GM12878 (cell line): ENCODE measurements around the gene GIMAP4. TPM values are rescaled to one million over a fixed set of nuclear protein-coding genes. Genes with fewer than 3 reads are reported as not detected.

Experiments used
- ATAC-seq: fragments of 200-7000 bp; cut with Tn5 transposase; 3 replicates; pipeline ENCODE4 v1.9.1; 2020; ENCODE audit warnings: mild to moderate bottlenecking, moderate library complexity
- BruUV-seq: library from RNA; stranded (reverse); fragments of 400-500 nt; replicated peaks from 2 replicates; lab custom pipeline; 2021; lab: Mats Ljungman, UMichigan
- CTCF ChIA-PET: fragments of 300-600 bp; sonication (Branson Sonifier 250); formaldehyde crosslinking; extraction: SDS; loops from one replicate; lab custom pipeline; 2021; ENCODE audit warnings: inconsistent platforms; lab: Yijun Ruan, JAX
- POLR2A ChIA-PET: fragments of 350-600 bp; formaldehyde crosslinking; extraction: SDS; loops from one replicate; lab custom pipeline; 2021; ENCODE audit warnings: inconsistent platforms; lab: Charles Lee
- RAD21 ChIA-PET: fragments of 300-600 bp; sonication (Branson Sonifier 250); formaldehyde crosslinking; loops from one replicate; lab custom pipeline; 2023; ENCODE audit warnings: antibody characterized with exemption; ENCODE audit not compliant: unreplicated experiment; lab: Charles Lee
- SMC1A ChIA-PET: fragments of 300-600 bp; sonication (Branson Sonifier 250); formaldehyde crosslinking; loops from one replicate; lab custom pipeline; 2023; ENCODE audit not compliant: unreplicated experiment, uncharacterized antibody; lab: Charles Lee
- DNase-seq: peaks from one replicate; pipeline ENCODE4 v3.0.0-alpha.2; 2011; ENCODE audit warnings: low read depth, low spot score
- FAIRE-seq: peaks from 3 replicates; lab custom pipeline; 2011; peaks lifted over from hg19 to GRCh38; lab: Jason Lieb, UNC
- H2AFZ ChIP-seq: 2 replicates; pipeline ENCODE4 v1.6.0; 2011; ENCODE audit warnings: low read depth, low read length, control low read depth; ENCODE audit not compliant: control insufficient read depth
- H3K27ac ChIP-seq: 2 replicates; pipeline ENCODE4 v1.5.1; 2011; ENCODE audit warnings: control low read depth; ENCODE audit not compliant: control insufficient read depth, insufficient read depth
- H3K27me3 ChIP-seq, 2 experiments: replicated peaks in 1 of 2; 2 replicates each; pipeline versions ENCODE4 v1.6.0 to v1.6.1; 2011; ENCODE audit warnings: low read length in 1 of 2; ENCODE audit not compliant: control insufficient read depth in 2 of 2, insufficient read depth in 2 of 2
- H3K36me3 ChIP-seq, 2 experiments: 2 replicates each; pipeline ENCODE4 v1.5.1; 2011; ENCODE audit warnings: low read length in 1 of 2; ENCODE audit not compliant: control insufficient read depth in 2 of 2, insufficient read depth in 2 of 2
- H3K4me1 ChIP-seq: 2 replicates; pipeline ENCODE4 v1.6.1; 2011; ENCODE audit warnings: mild to moderate bottlenecking, low read length, moderate library complexity, mixed read lengths; ENCODE audit not compliant: control insufficient read depth, insufficient read depth
- H3K4me2 ChIP-seq: 2 replicates; pipeline ENCODE4 v1.6.0; 2011; ENCODE audit warnings: control low read depth; ENCODE audit not compliant: control insufficient read depth, insufficient read depth
- H3K4me3 ChIP-seq: fragments of 200-600 bp; sonication (generic); 2 replicates; pipeline ENCODE4 v1.5.1; 2016
- H3K79me2 ChIP-seq: 2 replicates; pipeline ENCODE4 v1.6.0; 2011; ENCODE audit warnings: low read length; ENCODE audit not compliant: control insufficient read depth, insufficient read depth
- H3K9ac ChIP-seq: 2 replicates; pipeline ENCODE4 v1.8.0; 2011; ENCODE audit warnings: low read length, control low read depth, mixed read lengths; ENCODE audit not compliant: control insufficient read depth, insufficient read depth
- H3K9me3 ChIP-seq: replicated peaks from 3 replicates; pipeline ENCODE4 v1.5.1; 2011; ENCODE audit warnings: mild to moderate bottlenecking, low read length; ENCODE audit not compliant: control insufficient read depth, insufficient read depth
- H4K20me1 ChIP-seq: 2 replicates; pipeline ENCODE4 v1.6.0; 2011; ENCODE audit not compliant: control insufficient read depth, insufficient read depth
- CEBPB ChIP-seq, 2 experiments: fragments of 150-350 bp in 1 of 2; IDR thresholded peaks; 2 replicates each; pipeline ENCODE4 v1.6.1; 2012 to 2014; ENCODE audit warnings: low read depth in 2 of 2, low read length in 2 of 2, borderline replicate concordance in 1 of 2, inconsistent platforms in 1 of 2
- EZH2 ChIP-seq: IDR thresholded peaks from 2 replicates; pipeline ENCODE4 v1.6.1; 2012; ENCODE audit warnings: low read depth, mild to moderate bottlenecking, control low read depth, inconsistent platforms, low read length, borderline replicate concordance; ENCODE audit not compliant: control insufficient read depth
- FOS ChIP-seq: IDR thresholded peaks from 3 replicates; pipeline ENCODE4 v1.6.1; 2011; ENCODE audit warnings: borderline replicate concordance; ENCODE audit not compliant: insufficient read length; ENCODE audit errors: extremely low read depth
- PAX8 ChIP-seq: fragments of 450-650 bp; IDR thresholded peaks from 2 replicates; pipeline ENCODE4 v1.6.1; 2017; ENCODE audit warnings: mild to moderate bottlenecking, moderate library complexity
- SREBF1 ChIP-seq: IDR thresholded peaks from 2 replicates; pipeline ENCODE4 v1.6.1; 2012; ENCODE audit warnings: mild to moderate bottlenecking, low read length
- YY1 ChIP-seq: IDR thresholded peaks from 2 replicates; pipeline ENCODE4 v1.6.1; 2011; ENCODE audit warnings: low read depth, mild to moderate bottlenecking, low read length
- WGBS: methylation state at CpG from one replicate; pipeline ENCODE4 v1.1.6; 2016; ENCODE audit warnings: low lambda C conversion rate; ENCODE audit not compliant: insufficient replicate concordance, insufficient coverage; ENCODE audit errors: missing lambda C conversion rate; 5-methylcytosine and 5-hydroxymethylcytosine counted together
- in situ Hi-C: fragments of 300-500 bp; cut with MboI; formaldehyde crosslinking; loops from 9 replicates; pipeline ENCODE4 v1.14.3; 2018; ENCODE audit warnings: mixed read lengths
- intact Hi-C: fragments of 100-400 bp; cut with micrococcal nuclease; formaldehyde crosslinking; loops from one replicate; pipeline ENCODE4 v1.14.2; 2022; ENCODE audit not compliant: unreplicated experiment
- polyA plus RNA-seq, 11 experiments: library from polyadenylated mRNA; depleted of rRNA in 4 of 11; unstranded in 6 of 11; stranded (reverse) in 5 of 11; fragments of >200 nt; fragmentation: Nextera tagmentation in 4 of 11; fragmentation: Illumina TruSeq in 1 of 11; extraction: Ambion mirVana in 4 of 11; extraction: Trizol in 1 of 11; gene quantifications; 1 replicate in 1 of 11; 2 replicates in 10 of 11; pipeline versions ENCODE4 v1.2.1 to v1.2.3, GENCODE V29; 2011 to 2016; ENCODE audit warnings: inconsistent platforms in 2 of 11, missing spikeins in 2 of 11, low read depth in 1 of 11
- total RNA-seq, 4 experiments: library from RNA; depleted of rRNA in 3 of 4; stranded (reverse); fragments of >200 nt in 3 of 4; fragmentation: Illumina TruSeq in 1 of 4; extraction: Trizol in 1 of 4; gene quantifications; 2 replicates each; pipeline versions ENCODE4 v1.2.1 to v1.2.3, GENCODE V29; 2013 to 2021
- TF ChIP-seq, protein P1 (sequence below): fragments of 450-650 bp; IDR thresholded peaks from 2 replicates; pipeline ENCODE4 v1.6.1; 2016; ENCODE audit warnings: mild to moderate bottlenecking, moderate library complexity, borderline replicate concordance
- TF ChIP-seq, protein P2 (sequence below), 3 experiments: IDR thresholded peaks in 2 of 3; conservative IDR thresholded peaks in 1 of 3; 2 replicates each; pipeline ENCODE4 v1.5.1; 2011; ENCODE audit warnings: low read depth in 3 of 3, low read length in 3 of 3, mild to moderate bottlenecking in 3 of 3, control low read depth in 2 of 3, moderate library complexity in 2 of 3, inconsistent platforms in 1 of 3, mixed read lengths in 1 of 3; ENCODE audit not compliant: control insufficient read depth in 2 of 3, insufficient read depth in 1 of 3; ENCODE audit errors: extremely low read depth in 1 of 3
- TF ChIP-seq, protein P3 (sequence below): fragments of 450-650 bp; formaldehyde crosslinking; IDR thresholded peaks from 2 replicates; pipeline ENCODE4 v1.5.0; 2022; ENCODE audit warnings: mild to moderate bottlenecking, missing genetic modification characterization

GIMAP4 gene
- total and polyA plus RNA-seq, 10 of the 15 experiments (the other 5 are each of a cell fraction or from before 2014, with no cell fraction given): 0.06 to 1.5 (median 0.32) TPM; not detected in 1

DNA sequence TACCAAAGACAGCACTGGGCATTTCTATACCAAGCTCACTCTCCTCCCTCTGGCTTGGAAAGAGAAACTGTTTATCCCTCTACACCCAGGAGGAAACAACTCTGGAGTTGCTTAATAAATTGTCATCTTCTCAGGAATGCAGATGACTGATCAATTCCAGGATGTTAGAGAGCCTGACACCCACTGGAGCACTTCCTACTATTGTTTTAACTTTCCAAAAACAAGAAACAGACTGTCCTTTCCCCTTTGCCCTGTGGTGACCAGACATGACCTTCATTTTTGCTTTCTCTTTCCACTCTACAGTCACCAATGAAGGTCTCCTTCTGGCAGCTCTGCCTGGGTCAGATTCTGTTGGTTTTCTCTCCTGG is 19.6 kb downstream of the GIMAP4 start (continued):
- TF ChIP-seq, protein P1, sequence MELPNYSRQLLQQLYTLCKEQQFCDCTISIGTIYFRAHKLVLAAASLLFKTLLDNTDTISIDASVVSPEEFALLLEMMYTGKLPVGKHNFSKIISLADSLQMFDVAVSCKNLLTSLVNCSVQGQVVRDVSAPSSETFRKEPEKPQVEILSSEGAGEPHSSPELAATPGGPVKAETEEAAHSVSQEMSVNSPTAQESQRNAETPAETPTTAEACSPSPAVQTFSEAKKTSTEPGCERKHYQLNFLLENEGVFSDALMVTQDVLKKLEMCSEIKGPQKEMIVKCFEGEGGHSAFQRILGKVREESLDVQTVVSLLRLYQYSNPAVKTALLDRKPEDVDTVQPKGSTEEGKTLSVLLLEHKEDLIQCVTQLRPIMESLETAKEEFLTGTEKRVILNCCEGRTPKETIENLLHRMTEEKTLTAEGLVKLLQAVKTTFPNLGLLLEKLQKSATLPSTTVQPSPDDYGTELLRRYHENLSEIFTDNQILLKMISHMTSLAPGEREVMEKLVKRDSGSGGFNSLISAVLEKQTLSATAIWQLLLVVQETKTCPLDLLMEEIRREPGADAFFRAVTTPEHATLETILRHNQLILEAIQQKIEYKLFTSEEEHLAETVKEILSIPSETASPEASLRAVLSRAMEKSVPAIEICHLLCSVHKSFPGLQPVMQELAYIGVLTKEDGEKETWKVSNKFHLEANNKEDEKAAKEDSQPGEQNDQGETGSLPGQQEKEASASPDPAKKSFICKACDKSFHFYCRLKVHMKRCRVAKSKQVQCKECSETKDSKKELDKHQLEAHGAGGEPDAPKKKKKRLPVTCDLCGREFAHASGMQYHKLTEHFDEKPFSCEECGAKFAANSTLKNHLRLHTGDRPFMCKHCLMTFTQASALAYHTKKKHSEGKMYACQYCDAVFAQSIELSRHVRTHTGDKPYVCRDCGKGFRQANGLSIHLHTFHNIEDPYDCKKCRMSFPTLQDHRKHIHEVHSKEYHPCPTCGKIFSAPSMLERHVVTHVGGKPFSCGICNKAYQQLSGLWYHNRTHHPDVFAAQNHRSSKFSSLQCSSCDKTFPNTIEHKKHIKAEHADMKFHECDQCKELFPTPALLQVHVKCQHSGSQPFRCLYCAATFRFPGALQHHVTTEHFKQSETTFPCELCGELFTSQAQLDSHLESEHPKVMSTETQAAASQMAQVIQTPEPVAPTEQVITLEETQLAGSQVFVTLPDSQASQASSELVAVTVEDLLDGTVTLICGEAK: no peak
- TF ChIP-seq, protein P2, sequence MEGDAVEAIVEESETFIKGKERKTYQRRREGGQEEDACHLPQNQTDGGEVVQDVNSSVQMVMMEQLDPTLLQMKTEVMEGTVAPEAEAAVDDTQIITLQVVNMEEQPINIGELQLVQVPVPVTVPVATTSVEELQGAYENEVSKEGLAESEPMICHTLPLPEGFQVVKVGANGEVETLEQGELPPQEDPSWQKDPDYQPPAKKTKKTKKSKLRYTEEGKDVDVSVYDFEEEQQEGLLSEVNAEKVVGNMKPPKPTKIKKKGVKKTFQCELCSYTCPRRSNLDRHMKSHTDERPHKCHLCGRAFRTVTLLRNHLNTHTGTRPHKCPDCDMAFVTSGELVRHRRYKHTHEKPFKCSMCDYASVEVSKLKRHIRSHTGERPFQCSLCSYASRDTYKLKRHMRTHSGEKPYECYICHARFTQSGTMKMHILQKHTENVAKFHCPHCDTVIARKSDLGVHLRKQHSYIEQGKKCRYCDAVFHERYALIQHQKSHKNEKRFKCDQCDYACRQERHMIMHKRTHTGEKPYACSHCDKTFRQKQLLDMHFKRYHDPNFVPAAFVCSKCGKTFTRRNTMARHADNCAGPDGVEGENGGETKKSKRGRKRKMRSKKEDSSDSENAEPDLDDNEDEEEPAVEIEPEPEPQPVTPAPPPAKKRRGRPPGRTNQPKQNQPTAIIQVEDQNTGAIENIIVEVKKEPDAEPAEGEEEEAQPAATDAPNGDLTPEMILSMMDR (IDR thresholded peaks at IDR 0.05 in 2 of 3, conservative IDR thresholded peaks at IDR 0.05 in 1 of 3; ENCODE audit: control insufficient read depth in 2 of 3, extremely low read depth in 1 of 3, insufficient read depth in 1 of 3, low read depth in 3 of 3, low read length in 3 of 3): no peak
- TF ChIP-seq, all 136 proteins: peak for 0

DNA sequence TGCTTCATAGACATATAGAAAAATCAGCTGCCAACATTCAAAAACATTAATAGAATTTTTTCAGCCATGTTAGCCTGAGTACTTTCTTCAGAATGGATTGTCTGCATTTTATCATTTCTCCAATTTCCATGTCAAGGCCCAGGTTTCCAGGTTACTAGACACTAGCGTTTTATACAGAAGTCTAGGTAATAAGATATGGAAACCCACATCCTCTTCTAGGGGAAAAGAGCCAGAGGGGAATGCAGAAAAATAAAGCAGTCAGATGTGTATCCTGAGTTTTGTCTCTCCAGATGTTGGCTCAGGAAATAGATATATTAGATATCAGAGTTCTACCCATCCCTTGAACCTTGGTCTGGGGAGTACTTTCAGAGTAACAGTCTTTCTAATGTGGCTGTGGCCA is 20.4 kb downstream of the GIMAP4 start:
- Histone ChIP-seq H3K27me3 (no peaks in the 10 kb centered on the region), H3K36me3 (no peaks in the 10 kb centered on the region), H3K79me2 (no peaks in the 10 kb centered on the region), H3K27ac (no peak overlapping the region), H3K4me1 (peaks cover 5% of the 10 kb centered on the region; the same call in 1 of the 2 replicates), H4K20me1 (no peaks in the 10 kb centered on the region), H3K9ac (no peak overlapping the region), H3K4me2 (no peak overlapping the region), H3K4me3 (no peak overlapping the region), H2AFZ (no peak overlapping the region), H3K9me3 (peaks cover under 1% of the 10 kb centered on the region; the same call in 2 of the 3 replicates)
- RAD21 ChIA-PET: no interaction called here
- BruUV-seq: no TSS peak
- WGBS: 63% methylated on average over 1 of the region's 1 CpG
- no peak for FAIRE-seq
- DNase-seq: no peak
- in situ Hi-C loops (no loop called here), intact Hi-C loops (no loop called here)
- no peak for ATAC-seq
- CTCF ChIA-PET: no interaction called here
- SMC1A ChIA-PET: interaction anchor here (0.7 to 1.2 kb wide), 2 partner anchors 136 to 138 kb away, joined by 3 read pairs; no protein-coding TSS in a partner anchor
- POLR2A ChIA-PET: no interaction called here
- no peak for TF ChIP-seq PAX8
- TF ChIP-seq EZH2: no peak
- TF ChIP-seq YY1: no peak
- no peak for TF ChIP-seq SREBF1
- TF ChIP-seq, protein P3, sequence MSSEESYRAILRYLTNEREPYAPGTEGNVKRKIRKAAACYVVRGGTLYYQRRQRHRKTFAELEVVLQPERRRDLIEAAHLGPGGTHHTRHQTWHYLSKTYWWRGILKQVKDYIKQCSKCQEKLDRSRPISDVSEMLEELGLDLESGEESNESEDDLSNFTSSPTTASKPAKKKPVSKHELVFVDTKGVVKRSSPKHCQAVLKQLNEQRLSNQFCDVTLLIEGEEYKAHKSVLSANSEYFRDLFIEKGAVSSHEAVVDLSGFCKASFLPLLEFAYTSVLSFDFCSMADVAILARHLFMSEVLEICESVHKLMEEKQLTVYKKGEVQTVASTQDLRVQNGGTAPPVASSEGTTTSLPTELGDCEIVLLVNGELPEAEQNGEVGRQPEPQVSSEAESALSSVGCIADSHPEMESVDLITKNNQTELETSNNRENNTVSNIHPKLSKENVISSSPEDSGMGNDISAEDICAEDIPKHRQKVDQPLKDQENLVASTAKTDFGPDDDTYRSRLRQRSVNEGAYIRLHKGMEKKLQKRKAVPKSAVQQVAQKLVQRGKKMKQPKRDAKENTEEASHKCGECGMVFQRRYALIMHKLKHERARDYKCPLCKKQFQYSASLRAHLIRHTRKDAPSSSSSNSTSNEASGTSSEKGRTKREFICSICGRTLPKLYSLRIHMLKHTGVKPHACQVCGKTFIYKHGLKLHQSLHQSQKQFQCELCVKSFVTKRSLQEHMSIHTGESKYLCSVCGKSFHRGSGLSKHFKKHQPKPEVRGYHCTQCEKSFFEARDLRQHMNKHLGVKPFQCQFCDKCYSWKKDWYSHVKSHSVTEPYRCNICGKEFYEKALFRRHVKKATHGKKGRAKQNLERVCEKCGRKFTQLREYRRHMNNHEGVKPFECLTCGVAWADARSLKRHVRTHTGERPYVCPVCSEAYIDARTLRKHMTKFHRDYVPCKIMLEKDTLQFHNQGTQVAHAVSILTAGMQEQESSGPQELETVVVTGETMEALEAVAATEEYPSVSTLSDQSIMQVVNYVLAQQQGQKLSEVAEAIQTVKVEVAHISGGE (CRISPR knock-in tag): no peak
- TF ChIP-seq CEBPB (IDR thresholded peaks at IDR 0.05; ENCODE audit: borderline replicate concordance in 1 of 2, low read depth in 2 of 2, low read length in 2 of 2): no peak
- TF ChIP-seq FOS: no peak
